DND-41 (cell line): ENCODE data around the gene TRIM4.

Source experiments
- EZH2 ChIP-seq: IDR thresholded peaks from 3 replicates; pipeline ENCODE4 v1.6.1; 2012; ENCODE audit warnings: borderline replicate concordance, low read depth, mild to moderate bottlenecking, moderate library complexity, low read length, inconsistent platforms; ENCODE audit not compliant: severe bottlenecking
- TF ChIP-seq, protein P1 (sequence below): IDR thresholded peaks from 2 replicates; pipeline ENCODE4 v1.5.1; 2012; ENCODE audit warnings: borderline replicate concordance, low read length, moderate library complexity, mild to moderate bottlenecking; ENCODE audit not compliant: poor library complexity, severe bottlenecking; ENCODE audit errors: extremely low read depth

DNA sequence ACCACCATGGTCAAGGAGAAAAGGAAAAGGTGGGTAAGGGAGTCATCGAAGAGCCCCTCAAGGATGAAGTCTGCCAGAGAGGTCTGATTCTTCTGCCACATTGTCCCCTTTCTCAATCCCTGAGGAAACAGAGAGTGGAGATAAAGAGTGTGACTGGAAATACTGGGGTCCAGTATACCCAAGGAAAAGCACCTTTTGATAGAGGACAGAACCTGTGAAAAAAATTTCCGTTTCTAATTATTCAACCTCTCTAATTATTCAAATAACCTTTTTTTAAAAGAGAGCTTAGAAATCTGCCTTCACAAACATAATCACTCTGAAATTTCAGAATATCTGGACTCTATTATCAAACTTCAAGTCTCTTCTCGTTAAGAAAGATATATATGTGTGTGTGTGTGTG lies 42.4 kb downstream of the TRIM4 start, which contains the start of gene OR2AE1:
- TF ChIP-seq, protein P1, sequence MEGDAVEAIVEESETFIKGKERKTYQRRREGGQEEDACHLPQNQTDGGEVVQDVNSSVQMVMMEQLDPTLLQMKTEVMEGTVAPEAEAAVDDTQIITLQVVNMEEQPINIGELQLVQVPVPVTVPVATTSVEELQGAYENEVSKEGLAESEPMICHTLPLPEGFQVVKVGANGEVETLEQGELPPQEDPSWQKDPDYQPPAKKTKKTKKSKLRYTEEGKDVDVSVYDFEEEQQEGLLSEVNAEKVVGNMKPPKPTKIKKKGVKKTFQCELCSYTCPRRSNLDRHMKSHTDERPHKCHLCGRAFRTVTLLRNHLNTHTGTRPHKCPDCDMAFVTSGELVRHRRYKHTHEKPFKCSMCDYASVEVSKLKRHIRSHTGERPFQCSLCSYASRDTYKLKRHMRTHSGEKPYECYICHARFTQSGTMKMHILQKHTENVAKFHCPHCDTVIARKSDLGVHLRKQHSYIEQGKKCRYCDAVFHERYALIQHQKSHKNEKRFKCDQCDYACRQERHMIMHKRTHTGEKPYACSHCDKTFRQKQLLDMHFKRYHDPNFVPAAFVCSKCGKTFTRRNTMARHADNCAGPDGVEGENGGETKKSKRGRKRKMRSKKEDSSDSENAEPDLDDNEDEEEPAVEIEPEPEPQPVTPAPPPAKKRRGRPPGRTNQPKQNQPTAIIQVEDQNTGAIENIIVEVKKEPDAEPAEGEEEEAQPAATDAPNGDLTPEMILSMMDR: no peak
- no peak for TF ChIP-seq EZH2
